T-helper 1 cell treated with Interleukin-12 subunit alpha and Interleukin-12 subunit beta and Interleukin-4 antibody, amounts not matched to agents 30 ng/mL and 1 ng/mL, for 36 hours (primary cell): Measurements from ENCODE around the gene SLC9B1. TPM values are rescaled to one million over a fixed set of nuclear protein-coding genes. Genes with fewer than 3 reads are reported as not detected.

Experiments used
- intact Hi-C: fragments of 100-400 bp; cut with micrococcal nuclease; formaldehyde crosslinking; loops from one replicate; pipeline ENCODE4 v1.15.1; 2024
- total RNA-seq: library from RNA; stranded (reverse); gene quantifications from 2 replicates; pipeline ENCODE4 v1.2.3, GENCODE V29; 2022

The SLC9B1 gene
- total RNA-seq: 0.93 and 1.1 TPM in 2 replicates

DNA sequence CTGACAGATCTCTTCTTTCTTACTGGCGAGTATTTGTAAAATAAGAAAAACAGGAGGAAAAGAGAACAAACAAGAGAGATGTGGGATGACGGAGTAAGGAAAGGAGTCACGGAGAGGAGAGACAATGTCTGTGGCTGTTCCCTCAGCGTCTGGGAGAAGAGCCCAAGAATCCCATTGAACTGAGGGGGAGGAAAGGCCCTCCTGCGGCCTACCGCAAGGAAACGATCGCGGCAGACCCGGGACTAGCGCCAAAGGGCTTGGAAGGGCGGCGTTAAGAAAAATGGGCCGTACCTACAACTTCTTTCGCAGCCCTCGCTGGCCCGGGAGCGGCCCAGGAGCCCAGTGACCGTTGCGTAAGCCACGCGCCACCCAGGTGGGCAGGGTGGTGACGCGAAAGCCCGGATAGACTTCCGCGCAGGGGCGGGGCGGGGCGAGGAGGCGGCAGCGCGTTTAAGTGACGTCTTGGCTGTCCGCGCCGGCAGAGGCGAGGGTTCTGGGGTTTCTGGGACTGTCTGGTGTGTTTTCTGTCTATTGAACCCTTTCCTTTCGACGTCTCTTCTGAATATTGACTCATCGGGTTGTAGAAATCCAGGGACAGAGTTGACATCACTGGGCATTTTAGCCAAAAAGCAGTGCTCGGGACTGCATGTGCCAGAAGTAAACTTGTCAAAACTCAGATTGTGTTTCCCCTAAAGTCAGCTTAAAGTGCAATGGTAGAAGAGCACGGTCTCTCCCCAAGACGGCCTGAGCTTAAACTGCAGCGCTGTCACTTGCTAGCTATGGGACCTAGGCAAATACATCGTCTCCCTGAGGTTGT lies at the start of gene SLC9B1:
TSS of gene SLC9B1 (minus strand) at position 398 of the 817 bp plus-strand sequence. CDS start 27,994 bp downstream, outside the sequence.
- intact Hi-C loops: loop anchor here (1.0 to 2.0 kb wide), 12 partner anchors 10 to 1671 kb away; partner anchors contain the start of genes BDH2, CENPE, MANBA and SLC39A8

- intact Hi-C loops: no loop called here
Measured at GRCh38 chr4:103067841-103068547, 48.5 kb upstream of the SLC9B1 start.

DNA sequence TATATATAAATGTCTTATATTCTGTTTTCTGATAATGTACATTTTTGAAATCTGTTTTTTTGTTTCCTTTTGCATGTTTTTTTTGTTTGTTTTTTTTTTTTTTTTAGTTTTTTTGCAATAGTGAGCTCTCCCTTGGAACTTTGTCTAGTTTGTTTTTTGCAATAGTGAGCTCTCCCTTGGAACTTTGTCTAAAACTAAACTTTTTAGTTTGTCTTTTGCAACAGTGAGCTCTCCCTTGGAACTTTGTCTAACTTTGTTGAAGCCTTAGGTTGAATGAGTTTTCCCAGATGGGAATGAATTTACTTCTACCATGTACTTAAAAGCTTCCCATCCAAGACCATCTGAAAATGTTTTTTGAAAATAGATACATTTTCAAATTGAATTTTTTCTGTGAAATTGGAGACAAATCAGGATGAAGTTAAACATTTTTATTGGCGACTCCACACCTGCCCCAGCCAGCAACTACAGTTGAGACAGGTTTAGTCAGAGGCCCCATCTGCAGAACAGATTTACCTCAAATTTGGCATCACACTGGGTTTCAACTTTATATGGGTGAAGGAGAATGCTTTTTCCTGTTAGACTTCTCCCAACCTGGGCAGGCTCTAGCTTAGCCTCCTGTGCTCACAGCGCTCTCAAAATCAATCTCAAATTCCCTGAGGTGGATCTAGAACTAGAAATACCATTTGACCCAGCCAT lies 41.1 kb upstream of the SLC9B1 start:
- intact Hi-C loops: no loop called here

DNA sequence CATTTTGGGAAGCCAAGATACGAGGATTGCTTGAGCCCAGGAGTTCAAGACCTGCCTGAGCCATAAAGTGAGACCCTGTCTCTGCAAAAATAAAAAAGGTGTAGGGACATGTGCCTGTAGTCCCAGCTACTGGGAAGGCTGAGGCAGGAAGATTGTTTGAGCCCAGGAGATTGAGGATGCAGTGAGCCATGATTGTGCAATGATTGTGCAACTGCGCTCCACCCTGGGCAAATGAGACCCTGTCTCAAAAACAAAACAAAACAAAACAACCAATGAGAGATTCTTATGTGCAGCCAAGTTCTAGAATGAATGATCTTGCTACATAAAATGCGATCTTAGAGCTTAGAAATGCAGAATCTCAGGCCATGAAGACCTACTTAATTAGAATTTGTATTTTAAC lies 34.5 kb upstream of the SLC9B1 start:
- intact Hi-C loops: no loop called here

DNA sequence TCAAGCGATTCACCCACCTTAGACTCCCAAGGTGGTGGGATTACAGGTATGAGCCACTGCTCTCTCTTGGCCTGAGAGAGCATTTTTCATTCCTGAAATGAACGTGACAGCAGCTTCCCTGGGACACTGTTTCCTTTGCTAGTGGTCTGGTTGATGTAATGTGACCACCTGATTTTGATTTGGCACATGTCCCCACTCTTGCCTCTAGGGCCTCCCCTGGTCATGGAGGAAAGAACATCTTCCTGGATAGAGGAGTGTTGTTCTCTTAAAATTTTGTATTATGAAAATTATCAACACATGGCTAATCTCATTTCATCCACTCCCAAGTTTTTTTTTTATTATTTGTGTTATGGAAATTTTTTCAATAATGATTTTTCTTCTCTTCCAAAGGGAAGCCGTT lies 33.3 kb upstream of the SLC9B1 start:
- intact Hi-C loops: no loop called here

DNA sequence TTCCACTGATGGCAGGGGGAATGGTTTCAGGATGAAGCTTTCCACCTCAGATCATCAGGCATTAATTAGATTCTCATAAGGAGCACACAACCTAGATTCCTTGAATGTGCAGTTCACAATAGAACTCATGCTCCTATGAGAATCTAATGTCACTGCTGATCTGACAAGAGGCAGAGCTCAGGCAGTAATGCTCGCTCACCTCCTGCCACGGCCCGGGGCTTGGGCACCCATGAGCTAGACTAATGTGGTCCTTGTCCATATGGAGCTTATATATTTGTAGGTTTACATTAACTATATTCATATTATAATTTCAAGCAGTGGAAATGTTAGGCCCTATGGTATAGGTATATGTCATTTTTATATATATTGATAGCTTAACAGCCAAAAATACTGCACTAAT lies 32.6 kb upstream of the SLC9B1 start:
- intact Hi-C loops: no loop called here

DNA sequence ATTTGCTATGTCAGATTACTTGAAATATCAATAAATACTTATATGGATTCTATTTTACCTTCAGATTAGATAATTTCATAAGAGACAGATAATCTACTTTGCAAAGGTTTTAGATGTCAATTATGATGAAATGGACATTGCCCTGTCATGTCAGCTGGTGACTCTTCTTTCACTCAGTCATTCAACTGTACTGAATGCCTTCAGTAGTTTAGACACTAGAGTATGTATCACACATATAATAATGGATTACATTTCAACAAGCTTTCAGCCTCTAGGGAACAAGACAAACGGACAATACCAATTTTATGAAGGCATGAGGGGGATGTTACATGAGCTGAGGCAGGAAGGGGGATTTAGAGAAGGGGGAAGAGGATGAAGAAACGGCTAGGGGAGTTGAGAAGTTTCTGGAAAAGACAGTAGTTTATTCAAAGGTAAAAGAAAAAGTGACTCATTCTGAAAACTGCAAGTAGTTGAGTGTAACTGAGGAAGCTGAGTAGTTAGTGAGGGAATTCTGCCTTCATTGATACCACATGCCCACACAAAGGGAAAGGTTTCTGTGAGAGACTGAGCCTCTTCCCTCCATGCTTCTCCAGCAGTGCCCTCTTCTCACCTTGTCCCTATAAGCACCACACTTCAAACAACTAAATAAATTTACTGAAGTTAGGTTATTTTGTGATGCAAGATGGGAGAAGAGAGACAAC lies 31.4 kb upstream of the SLC9B1 start:
- intact Hi-C loops: loop anchor here (1.0 kb wide), 1 partner anchor 24 kb away; no protein-coding TSS in a partner anchor

GRCh38 chr4:103046416-103047290 lies 27.1 kb upstream of the SLC9B1 start:
- intact Hi-C loops: loop anchor here (1.0 kb wide), 3 partner anchors 29 to 53 kb away; partner anchors contain the start of gene BDH2

DNA sequence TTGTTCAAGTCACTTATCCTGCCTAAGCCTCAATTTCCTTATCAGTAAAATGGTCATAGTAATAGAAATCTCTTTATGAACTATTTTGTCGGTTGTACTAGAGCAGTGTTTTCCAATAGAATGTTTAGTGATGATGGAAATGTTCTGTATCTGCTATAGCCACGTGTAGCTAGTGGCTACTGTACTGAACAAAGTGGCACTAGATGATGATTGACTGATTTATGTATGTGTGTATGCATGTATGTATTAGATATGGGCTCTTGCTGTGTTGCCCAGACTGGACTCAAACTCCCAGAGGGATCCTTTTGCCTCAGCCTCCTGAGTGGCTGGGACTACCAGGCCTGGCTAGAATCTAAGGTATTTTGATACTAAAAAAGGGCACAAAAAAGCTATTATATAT lies 24.7 kb upstream of the SLC9B1 start:
- intact Hi-C loops: no loop called here

GRCh38 chr4:103036169-103036568 lies 16.7 kb upstream of the SLC9B1 start:
- intact Hi-C loops: no loop called here

DNA sequence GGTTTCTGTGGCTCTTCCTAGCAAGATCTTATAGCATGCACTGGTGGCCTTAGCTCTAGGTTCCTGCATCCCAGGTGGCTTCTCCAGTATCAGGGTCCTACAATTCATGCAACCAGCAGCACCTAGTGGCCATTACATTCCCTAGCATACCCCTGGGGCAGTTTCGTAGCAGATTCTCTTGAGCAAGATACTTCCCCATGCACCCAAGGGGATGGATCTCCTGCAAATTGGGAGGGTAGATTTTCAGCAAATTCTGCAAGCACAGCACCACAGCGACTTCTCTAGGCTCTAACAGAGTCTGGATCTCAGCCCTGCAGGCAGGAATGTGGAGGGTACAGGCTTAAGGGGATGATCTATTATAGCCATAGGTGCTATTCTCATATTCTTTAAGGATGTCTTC lies 13.1 kb upstream of the SLC9B1 start:
- intact Hi-C loops: no loop called here

DNA sequence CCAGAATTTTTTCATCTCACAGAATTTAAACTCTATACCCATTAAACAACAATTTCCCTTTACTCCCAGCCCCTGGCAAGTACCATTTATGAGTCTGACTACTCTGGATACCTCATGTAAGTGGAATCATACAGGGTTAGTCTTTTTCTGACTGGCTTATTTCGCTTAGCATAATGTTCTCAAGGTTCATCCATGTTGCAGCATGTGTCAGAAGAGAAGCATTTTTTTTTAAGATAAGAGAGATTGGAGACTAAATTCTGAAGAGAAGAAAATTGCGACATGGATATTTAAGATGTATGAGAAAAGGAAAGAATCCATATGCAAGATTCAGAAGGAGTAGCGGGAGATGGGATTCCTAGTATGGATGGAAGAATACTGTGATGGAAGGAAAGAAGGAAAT lies 11.3 kb upstream of the SLC9B1 start:
- intact Hi-C loops: no loop called here

DNA sequence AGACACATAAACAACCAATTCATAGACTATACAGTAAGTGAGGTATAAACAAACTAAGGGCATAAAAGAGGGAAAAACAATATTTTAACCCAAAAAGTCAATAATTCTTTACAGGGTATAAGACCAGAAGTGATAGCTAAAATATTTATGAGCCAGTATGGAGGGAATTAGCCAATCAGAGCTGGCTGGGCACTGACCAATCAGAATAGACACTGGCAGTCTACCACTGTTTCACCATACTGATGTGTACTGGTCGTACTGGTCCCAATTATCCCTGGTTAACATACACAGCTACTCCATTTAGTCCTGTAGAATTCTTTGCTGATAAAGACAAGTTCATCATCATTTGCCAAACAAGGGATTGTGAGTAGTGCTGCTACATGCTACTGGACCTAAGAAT lies 9.8 kb upstream of the SLC9B1 start:
- intact Hi-C loops: no loop called here

- intact Hi-C loops: no loop called here
Measured at GRCh38 chr4:103026868-103027267, 7.4 kb upstream of the SLC9B1 start.

DNA sequence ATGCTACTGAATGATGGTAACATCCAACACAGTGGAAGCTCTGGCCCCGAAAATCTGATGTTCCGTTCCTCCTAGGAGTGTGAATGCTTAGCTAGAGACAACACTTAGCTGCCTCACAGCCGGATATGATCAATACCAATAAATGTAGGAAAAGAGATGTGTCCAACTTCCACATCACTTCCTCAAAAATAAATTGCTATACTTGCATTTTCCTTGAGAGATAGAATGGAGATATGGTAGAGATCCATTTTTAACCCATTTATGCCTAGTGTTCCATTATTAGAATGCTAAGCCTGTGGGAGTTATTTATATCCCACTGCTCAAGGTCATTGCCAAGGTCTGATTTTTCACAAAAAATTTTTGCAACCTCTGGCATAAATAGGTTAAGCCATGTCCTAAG lies 5.5 kb upstream of the SLC9B1 start:
- intact Hi-C loops: no loop called here

GRCh38 chr4:103021120-103021519 lies 1.6 kb upstream of the SLC9B1 start:
- intact Hi-C loops: no loop called here

DNA sequence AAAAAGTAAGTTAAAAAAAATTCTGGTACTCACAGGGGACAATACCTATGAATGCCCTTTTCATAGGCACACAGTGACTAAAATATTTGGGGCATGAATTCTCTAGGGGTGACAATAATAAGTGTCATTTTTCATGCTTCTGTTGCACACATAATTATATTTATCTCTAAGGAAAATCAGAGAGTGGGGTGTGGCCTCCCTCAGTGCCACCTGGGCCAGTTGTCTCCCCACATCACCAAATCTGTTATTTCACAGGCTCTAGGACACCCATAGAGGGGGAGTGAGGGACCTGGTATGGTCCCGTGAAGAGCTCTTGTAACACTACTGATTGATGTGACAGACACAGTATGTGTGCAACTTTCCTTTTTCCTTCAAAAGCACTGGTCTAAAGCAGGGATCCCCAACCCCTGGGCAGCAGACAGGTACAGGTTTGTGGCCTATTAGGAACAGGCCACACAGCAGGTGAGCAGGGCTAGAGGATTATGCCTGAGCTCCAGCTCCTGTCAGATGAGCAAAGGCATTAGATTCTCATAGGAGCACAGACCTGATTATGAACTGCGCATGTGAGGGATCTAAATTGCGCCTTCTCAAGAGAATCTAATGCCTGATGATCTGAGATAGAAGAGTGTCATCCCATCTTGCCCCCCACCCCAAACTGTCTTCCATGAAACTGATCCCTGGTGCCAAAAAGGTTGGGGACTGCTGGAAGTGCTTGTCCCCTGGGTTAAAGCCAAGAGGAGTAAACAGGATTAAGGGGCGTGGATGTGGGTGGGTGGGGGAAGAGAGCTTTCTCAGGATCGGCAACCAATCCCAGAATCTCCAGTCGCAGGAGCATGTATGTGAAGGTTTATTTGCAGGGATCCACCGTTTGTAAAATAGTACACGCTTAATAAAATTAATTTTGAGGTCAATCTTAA lies 856 bp downstream of the SLC9B1 start:
- intact Hi-C loops: loop anchor here (1.0 to 2.0 kb wide), 12 partner anchors 9 to 1670 kb away; partner anchors contain the start of genes BDH2, CENPE, MANBA and SLC39A8

DNA sequence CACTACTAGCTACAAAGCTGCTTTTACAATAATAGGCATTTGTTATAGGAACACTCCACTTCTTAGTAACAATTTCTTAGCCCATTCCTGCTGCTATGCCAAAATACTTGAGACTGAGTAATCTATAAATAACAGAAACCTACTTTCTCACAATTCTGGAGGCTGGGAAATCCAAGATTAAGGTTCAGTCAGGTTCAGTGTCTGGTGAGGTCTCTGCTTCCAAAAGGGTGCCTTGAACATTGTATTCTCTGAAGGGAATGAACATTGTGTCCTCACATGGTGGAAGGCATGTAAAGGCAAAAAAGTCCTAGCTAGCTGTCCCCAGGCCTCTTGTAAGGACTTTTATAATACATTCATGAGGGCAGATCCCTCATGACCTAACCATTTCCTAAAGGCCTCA lies 7.0 kb downstream of the SLC9B1 start:
- intact Hi-C loops: no loop called here

DNA sequence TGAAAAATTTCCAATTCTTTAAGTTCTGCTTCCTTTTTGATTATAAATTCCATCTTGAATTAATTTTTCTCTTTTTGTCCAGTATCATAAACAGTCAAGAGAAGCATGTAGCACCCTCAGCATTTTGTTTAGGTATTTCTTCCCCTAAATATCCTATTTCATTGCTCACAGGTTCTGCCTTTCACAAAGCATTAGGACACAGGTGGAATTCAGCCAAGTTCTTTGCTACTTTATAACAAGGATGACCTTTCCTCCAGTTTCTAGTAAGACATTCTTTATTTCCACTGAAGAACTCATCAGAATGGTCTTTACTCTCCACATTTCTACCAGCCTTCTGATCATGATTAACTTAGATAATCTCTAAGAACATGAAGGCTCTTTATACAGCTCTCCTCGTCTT lies 7.4 kb downstream of the SLC9B1 start:
- intact Hi-C loops: no loop called here
